ENCODE data around the gene JAML.
"Not testable (repeated sequence)": the region's sequence is repeated elsewhere in the genome, so short reads cannot be mapped to it uniquely, and the experiment has no call there.

The JAML gene

DNA sequence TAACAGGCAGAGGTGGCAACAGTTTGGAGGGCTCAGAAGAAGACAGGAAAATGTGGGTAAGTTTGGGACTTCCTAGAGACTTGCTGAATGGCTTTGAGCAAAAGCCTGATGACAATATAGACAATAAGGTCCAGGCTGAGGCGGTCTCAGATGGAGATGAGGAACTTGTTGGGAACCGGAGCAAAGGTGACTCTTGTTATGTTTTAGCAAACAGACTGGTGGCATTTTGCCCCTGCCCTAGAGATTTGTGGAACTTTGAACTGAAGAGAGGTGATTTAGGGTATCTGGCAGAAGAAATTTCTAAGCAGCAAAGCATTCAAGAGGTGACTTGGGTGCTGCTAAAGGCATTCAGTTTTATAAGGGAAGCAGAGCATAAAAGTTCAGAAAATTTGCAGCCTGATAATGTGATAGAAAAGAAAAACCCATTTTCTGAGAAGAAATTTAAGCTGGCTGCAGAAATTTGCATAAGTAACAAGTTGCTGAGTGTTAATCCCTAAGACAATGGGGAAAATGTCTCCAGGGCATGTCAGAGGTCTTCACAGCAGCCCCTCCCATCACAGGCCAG is 33.8 kb downstream of the JAML start:
- not testable (repeated sequence) for DNase-seq

- DNase-seq: no peak
Measured at GRCh38 chr11:118186346-118187107, 38.3 kb downstream of the JAML start.

GRCh38 chr11:118184784-118185579 is 39.8 kb downstream of the JAML start:
- no peak for DNase-seq

- DNase-seq: not testable (repeated sequence)
Measured at GRCh38 chr11:118183691-118184090, 41.1 kb downstream of the JAML start.

- DNase-seq: no peak
Measured at GRCh38 chr11:118180300-118180703, 44.5 kb downstream of the JAML start.

DNA sequence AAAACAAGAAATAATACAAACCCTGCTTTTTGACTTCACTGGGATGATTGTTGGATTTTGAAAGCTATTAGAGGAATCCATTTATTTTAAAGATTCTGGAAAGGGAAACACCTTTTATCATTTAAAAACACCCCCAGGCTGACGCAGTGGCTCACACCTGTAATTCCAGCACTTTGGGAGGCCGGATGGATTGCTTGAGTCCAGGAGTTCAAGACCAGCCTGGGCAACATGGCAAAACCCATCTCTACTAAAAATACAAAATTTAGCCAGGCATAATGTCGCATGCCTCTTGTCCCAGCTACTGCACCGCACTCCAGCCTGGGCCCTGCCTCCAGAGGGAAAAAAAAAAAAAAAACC is 48.1 kb downstream of the JAML start:
- DNase-seq: no peak

DNA sequence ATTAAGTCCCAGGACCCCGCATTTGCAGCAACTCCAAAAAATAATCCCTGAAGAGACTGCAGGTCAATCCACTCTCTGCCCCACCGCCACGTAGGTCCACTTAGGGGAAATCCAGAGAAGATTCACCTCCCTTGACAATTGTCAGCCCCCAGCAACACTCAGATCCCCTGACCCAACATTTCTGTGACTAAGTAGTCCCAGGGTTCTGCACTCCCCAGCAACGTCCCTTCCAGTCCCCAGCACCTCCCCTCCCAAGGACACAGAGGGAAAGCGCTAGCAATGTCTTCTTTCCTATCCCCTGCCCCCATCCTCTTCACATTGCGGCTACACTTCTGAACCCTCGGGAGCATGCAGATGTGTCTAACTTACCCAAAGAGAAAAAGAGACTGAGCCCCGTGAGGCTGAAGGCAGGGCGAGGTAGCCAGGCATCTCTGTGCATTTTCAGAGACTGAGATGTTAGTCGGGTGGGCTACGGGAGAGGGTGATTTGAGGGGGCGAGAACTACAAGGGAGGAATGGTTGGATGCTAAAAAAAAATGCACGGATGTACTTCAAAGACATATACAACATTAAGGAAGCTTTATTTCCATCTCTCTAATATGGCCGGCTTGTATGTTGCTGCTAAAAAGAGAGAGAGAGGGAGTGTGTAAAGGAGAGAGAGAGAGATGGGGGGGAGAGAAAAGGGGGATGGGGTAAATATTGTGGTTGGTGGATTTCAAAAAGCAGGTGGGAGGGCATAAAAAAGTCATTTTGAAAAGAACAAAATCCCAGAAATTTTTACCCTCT is 48.6 kb downstream of the JAML start, which contains the start of gene SCN2B:
TSS of gene SCN2B (minus strand) at position 647 of the 785 bp plus-strand sequence. CDS start at position 439, 208 bp downstream.
- no peak for DNase-seq

GRCh38 chr11:118175031-118175992 is 49.5 kb downstream of the JAML start:
- DNase-seq: no peak

GRCh38 chr11:118174006-118174567 is 50.7 kb downstream of the JAML start:
- no peak for DNase-seq

- no peak for DNase-seq
Measured at GRCh38 chr11:118172356-118172755, 52.5 kb downstream of the JAML start.

DNA sequence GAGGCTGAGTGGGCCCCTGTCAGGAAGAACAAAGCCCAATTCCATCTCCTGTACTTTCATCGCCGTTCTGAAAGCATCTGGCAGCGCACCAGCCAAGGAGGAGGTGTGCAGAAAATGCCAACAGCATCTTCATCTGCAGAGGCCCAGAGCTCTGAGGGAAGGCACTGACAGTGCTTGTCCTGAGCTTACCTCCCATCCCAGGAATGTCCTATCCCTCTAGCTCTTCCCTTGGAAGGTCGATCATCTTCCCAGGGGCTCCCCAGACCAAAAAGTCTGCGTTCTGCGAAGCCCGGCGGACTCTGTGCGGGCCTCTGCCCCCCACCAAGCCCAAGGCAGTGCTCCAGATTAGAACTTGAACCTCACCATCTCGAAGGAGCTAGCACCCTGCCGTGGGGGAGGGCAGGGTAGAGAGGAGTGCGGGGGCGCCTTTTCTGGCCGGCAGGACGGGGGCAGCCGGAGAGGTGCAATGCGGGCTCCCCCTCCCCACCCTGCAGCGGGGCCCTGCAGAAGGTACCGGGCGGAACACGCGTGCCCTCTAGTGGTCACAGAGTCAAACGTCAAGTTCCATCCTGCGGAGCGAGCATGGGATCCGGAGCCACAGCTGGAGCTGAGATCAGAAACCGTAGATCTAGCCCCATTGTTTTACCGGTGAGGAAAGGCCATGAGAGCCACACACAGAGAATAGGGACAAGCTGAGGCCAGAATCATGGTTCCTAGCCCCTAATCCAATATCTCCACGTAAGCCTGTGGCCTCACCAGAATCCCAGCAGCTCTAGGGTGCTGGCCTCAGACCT is 53.3 kb downstream of the JAML start:
- peak; percentile 79 for DNase-seq

DNA sequence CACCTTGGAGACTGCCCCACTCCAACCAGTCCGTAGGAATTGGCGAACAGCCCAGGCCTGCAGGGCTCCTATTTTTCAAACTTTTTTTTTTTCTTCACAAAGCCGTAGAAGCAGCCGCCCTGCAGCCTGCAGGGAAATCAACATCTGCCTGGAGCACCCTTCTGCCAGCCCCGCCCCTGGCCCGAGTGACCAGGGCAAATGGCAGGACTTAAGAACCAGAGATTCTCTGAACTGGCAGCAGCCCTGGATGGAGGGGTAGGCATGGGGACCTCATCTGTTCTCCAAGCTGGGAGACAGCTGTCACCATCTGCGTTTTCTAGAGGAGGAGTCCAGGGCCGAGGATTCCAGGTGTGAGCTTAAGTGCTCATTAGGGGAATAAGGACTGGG is 53.9 kb downstream of the JAML start:
- no peak for DNase-seq

GRCh38 chr11:118170231-118170630 is 54.6 kb downstream of the JAML start:
- no peak for DNase-seq

DNA sequence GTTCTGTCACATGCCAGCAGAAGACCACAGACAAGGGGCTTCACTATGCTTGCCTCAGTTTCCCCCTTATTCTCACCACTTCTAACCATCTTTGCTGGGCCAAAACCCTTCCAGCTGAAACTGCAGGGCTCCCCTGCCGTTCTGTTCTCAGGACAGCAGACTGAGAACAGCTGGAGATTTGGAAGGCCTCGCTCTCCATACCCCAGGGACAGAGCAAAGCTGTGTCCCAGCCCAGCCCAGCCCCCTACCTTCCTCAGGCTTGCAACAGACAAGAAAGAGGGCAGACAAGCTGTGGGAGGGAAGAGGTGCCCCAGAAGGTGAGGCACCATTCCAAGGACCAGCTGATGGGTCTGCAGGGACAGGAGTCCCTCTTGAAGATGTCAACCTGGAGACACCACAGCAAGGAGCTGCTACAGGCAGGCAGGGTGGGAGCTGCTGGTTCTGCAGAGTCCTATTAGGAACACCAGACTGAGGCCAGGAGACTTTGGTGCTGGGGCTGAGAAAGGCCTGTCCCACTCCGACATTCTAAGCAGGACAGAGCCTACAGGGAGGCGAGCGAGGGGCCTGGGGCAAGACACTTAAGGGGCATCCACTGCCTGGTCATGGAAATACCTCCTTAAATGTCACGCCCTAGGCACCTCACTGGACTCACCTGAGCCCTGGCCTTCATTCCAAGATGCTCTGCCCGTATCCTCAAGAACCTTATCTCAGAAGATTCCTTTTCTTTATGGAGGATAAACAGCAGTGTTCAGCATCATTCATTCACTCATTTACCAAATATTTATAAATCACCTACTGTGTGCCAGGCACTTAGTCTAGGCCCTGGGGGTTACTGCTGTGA is 55.3 kb downstream of the JAML start:
- DNase-seq: no peak

DNA sequence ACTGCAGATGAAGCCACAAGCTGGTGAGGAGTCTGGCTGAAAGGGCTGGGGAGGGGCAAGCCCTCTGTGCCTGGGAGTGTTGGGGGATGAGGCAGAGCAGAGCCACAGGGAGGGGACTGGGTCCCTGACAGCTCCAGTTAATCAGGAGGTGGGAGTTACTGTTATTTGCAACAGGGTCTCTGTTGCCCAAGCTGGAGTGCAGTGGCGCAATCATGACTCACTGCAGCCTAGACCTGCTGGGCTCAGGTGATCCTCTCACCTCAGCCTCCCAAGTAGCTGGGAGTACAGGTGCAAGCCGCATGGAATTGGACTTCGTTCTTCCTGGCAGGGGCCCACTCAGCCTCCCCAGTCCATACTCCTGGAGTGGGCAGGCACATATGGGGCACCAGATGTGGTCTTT is 56.1 kb downstream of the JAML start:
- no peak for DNase-seq

GRCh38 chr11:118168316-118168715 is 56.5 kb downstream of the JAML start:
- no peak for DNase-seq

DNA sequence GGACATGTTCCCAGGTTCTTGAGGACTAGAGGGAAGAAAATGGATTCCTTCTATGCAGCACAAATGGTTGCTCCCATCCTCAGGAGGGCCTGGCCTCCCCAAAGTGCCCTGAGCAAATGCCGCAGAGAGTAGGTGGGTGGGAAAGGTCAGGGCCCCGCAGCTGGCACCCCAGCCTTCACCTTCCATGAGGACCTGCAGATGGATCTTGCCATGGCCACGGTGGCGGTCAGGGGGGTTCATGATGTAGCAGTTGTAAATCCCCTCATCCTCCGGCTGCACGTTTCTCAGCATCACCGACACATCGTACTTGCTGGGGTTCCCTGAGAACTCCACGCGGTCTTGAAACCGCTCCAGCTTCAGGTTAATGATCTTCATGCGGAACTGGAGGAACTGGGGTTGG is 56.9 kb downstream of the JAML start:
- no peak for DNase-seq

GRCh38 chr11:118167253-118167652 is 57.6 kb downstream of the JAML start:
- DNase-seq: no peak

GRCh38 chr11:118166641-118167040 is 58.2 kb downstream of the JAML start:
- DNase-seq: no peak

DNA sequence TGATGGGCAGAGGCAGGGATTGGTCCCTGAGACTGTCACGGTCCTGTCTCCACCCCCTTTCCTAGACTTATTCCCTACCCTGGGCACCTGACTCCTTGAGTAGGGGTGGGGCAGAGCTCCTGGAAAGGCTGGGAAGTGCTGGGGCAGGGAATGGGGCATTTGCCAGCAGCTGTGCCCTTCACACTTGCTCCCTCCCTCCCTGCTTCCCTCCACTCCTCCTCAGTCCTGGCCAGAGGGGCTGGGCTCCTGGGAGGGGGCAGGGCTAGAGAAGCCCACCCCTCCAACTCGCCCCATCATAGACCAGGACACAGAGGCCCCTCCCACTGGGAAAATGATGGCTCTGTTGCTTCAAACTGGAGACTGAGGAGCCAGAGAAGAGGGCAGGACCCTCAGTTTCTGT is 59.9 kb downstream of the JAML start:
- DNase-seq: no peak
